Measurements from ENCODE around the gene FBXW10B. TPM values are rescaled to one million over a fixed set of nuclear protein-coding genes. Genes with fewer than 3 reads are reported as not detected.
"Not testable (repeated sequence)": the region's sequence is repeated elsewhere in the genome, so short reads cannot be mapped to it uniquely, and the experiment has no call there.

The FBXW10B gene
- total RNA-seq, 2 experiments from 2014 or later: 0.15 to 0.35 TPM

- Mint-ChIP-seq H3K27ac (peak overlapping the region; percentile 48), H3K9me3 (no peaks in the 10 kb centered on the region), H3K36me3 (ENCODE audit: low read depth) (no peaks in the 10 kb centered on the region), H3K27me3 (no peaks in the 10 kb centered on the region), H3K4me1 (peaks cover 21% of the 10 kb centered on the region), H3K4me3 (peak overlapping the region; percentile 46)
- ChIA-PET CTCF (no interaction called here), POLR2A (no interaction called here)
- DNase-seq: no peak
Measured at GRCh38 chr17:15650741-15651582, 31.5 kb upstream of the FBXW10B start.

GRCh38 chr17:15649861-15650421, 30.4 kb upstream of the FBXW10B start:
- H3K4me3 Mint-ChIP-seq: no peak overlapping the region
- H3K4me1 Mint-ChIP-seq: peaks cover 27% of the 10 kb centered on the region
- CTCF ChIA-PET: no interaction called here

GRCh38 chr17:15648386-15648785, 28.9 kb upstream of the FBXW10B start:
- Mint-ChIP-seq H3K4me1 (peaks cover 27% of the 10 kb centered on the region), H3K27ac (no peak overlapping the region), H3K4me3 (no peak overlapping the region), H3K27me3 (no peaks in the 10 kb centered on the region), H3K9me3 (no peaks in the 10 kb centered on the region), H3K36me3 (ENCODE audit: low read depth) (no peaks in the 10 kb centered on the region)
- DNase-seq: no peak
- ChIA-PET CTCF (interaction anchor here (0.6 kb wide), 1 partner anchor 385 kb away, joined by 3 read pairs; no protein-coding TSS in a partner anchor), POLR2A (no interaction called here)

More at GRCh38 chr17:15649861-15650421, 30.4 kb upstream of the FBXW10B start:
- Mint-ChIP-seq H3K27ac (no peak overlapping the region), H3K9me3 (no peaks in the 10 kb centered on the region), H3K36me3 (ENCODE audit: low read depth) (no peaks in the 10 kb centered on the region), H3K27me3 (no peaks in the 10 kb centered on the region)
- POLR2A ChIA-PET: interaction anchor here (0.9 kb wide), 1 partner anchor 11 kb away, joined by 3 read pairs; no protein-coding TSS in a partner anchor
- DNase-seq: no peak

GRCh38 chr17:15645942-15646312, 26.4 kb upstream of the FBXW10B start:
- H3K4me3 Mint-ChIP-seq; H3K36me3 Mint-ChIP-seq (ENCODE audit: low read depth); H3K27ac Mint-ChIP-seq; H3K9me3 Mint-ChIP-seq; CTCF ChIA-PET; POLR2A ChIA-PET; H3K27me3 Mint-ChIP-seq; DNase-seq: not testable (repeated sequence)
- H3K4me1 Mint-ChIP-seq: peaks cover 13% of the 10 kb centered on the region

- DNase-seq; H3K36me3 Mint-ChIP-seq (ENCODE audit: low read depth); H3K9me3 Mint-ChIP-seq; H3K4me3 Mint-ChIP-seq; H3K4me1 Mint-ChIP-seq; H3K27me3 Mint-ChIP-seq; CTCF ChIA-PET; H3K27ac Mint-ChIP-seq; POLR2A ChIA-PET: not testable (repeated sequence)
Measured at GRCh38 chr17:15645099-15645941, 25.8 kb upstream of the FBXW10B start.

GRCh38 chr17:15642505-15643251, 23.2 kb upstream of the FBXW10B start:
- CTCF ChIA-PET; H3K27me3 Mint-ChIP-seq; H3K9me3 Mint-ChIP-seq; DNase-seq; H3K27ac Mint-ChIP-seq; POLR2A ChIA-PET; H3K4me3 Mint-ChIP-seq; H3K36me3 Mint-ChIP-seq (ENCODE audit: low read depth); H3K4me1 Mint-ChIP-seq: not testable (repeated sequence)

GRCh38 chr17:15642014-15642413, 22.5 kb upstream of the FBXW10B start:
- H3K4me3 Mint-ChIP-seq; DNase-seq; H3K9me3 Mint-ChIP-seq; H3K27ac Mint-ChIP-seq; CTCF ChIA-PET; H3K36me3 Mint-ChIP-seq (ENCODE audit: low read depth); H3K4me1 Mint-ChIP-seq; H3K27me3 Mint-ChIP-seq; POLR2A ChIA-PET: not testable (repeated sequence)

- H3K9me3 Mint-ChIP-seq, CTCF ChIA-PET, H3K4me3 Mint-ChIP-seq: not testable (repeated sequence)
Measured at GRCh38 chr17:15630930-15631453, 11.5 kb upstream of the FBXW10B start.

GRCh38 chr17:15629991-15630390, 10.5 kb upstream of the FBXW10B start:
- H3K4me1 Mint-ChIP-seq; H3K36me3 Mint-ChIP-seq (ENCODE audit: low read depth); H3K9me3 Mint-ChIP-seq; DNase-seq; H3K4me3 Mint-ChIP-seq; POLR2A ChIA-PET; H3K27ac Mint-ChIP-seq; H3K27me3 Mint-ChIP-seq; CTCF ChIA-PET: not testable (repeated sequence)

More at GRCh38 chr17:15630930-15631453, 11.5 kb upstream of the FBXW10B start:
- DNase-seq; H3K27me3 Mint-ChIP-seq; H3K36me3 Mint-ChIP-seq (ENCODE audit: low read depth); POLR2A ChIA-PET; H3K4me1 Mint-ChIP-seq; H3K27ac Mint-ChIP-seq: not testable (repeated sequence)

- not testable (repeated sequence) for H3K4me1 Mint-ChIP-seq
Measured at GRCh38 chr17:15623661-15624209, 4.2 kb upstream of the FBXW10B start.

GRCh38 chr17:15623255-15623654, 3.8 kb upstream of the FBXW10B start:
- H3K27me3 Mint-ChIP-seq; H3K4me3 Mint-ChIP-seq; H3K27ac Mint-ChIP-seq; DNase-seq; H3K36me3 Mint-ChIP-seq (ENCODE audit: low read depth); H3K9me3 Mint-ChIP-seq; POLR2A ChIA-PET; CTCF ChIA-PET; H3K4me1 Mint-ChIP-seq: not testable (repeated sequence)

More at GRCh38 chr17:15623661-15624209, 4.2 kb upstream of the FBXW10B start:
- CTCF ChIA-PET; DNase-seq; POLR2A ChIA-PET; H3K36me3 Mint-ChIP-seq (ENCODE audit: low read depth); H3K9me3 Mint-ChIP-seq; H3K4me3 Mint-ChIP-seq; H3K27ac Mint-ChIP-seq; H3K27me3 Mint-ChIP-seq: not testable (repeated sequence)

- DNase-seq; H3K36me3 Mint-ChIP-seq (ENCODE audit: low read depth); H3K9me3 Mint-ChIP-seq; H3K4me1 Mint-ChIP-seq; H3K27ac Mint-ChIP-seq; H3K27me3 Mint-ChIP-seq; CTCF ChIA-PET; H3K4me3 Mint-ChIP-seq; POLR2A ChIA-PET: not testable (repeated sequence)
Measured at GRCh38 chr17:15622124-15622523, 2.6 kb upstream of the FBXW10B start.

Data from activated CD4-positive, alpha-beta memory T cell treated with anti-CD3 and anti-CD28 coated beads, Interleukin-2, amount 10 ng/mL, durations not matched to agents 7 days and 5 days (primary cell).